Erythroblast (primary cell): Measurements from ENCODE around the gene CCNL1.

Source experiments
- GATA1 ChIP-seq: IDR thresholded peaks from 2 replicates; pipeline ENCODE4 v1.6.1; 2011; ENCODE audit warnings: low read depth, mild to moderate bottlenecking, control low read depth, low read length, moderate library complexity
- POLR2A ChIP-seq: IDR thresholded peaks from 2 replicates; pipeline ENCODE4 v1.6.1; 2011; ENCODE audit warnings: mild to moderate bottlenecking, low read length

GRCh38 chr3:157130467-157131251 lies 29.3 kb downstream of the CCNL1 start:
- no peak for TF ChIP-seq POLR2A
- TF ChIP-seq GATA1 = no peak
